ES-I3 (cell line): ENCODE measurements around the gene EPHB1.

Experiments
- H3K36me3 ChIP-seq: 2 replicates; pipeline ENCODE4 v1.6.1; 2013; ENCODE audit warnings: mild to moderate bottlenecking, low read length, control low read depth, moderate library complexity; ENCODE audit not compliant: insufficient read depth
- H3K4me1 ChIP-seq: 2 replicates; pipeline ENCODE4 v1.6.1; 2013; ENCODE audit warnings: mild to moderate bottlenecking, control low read depth, low read length; ENCODE audit not compliant: insufficient read depth
- H3K9ac ChIP-seq: 2 replicates; pipeline ENCODE4 v1.6.1; 2013; ENCODE audit warnings: low read depth, mild to moderate bottlenecking, low read length, moderate library complexity
- H3K9me3 ChIP-seq: 2 replicates; pipeline ENCODE4 v1.6.1; 2013; ENCODE audit warnings: mild to moderate bottlenecking, low read length, moderate library complexity; ENCODE audit not compliant: control insufficient read depth, insufficient read depth

The EPHB1 gene

GRCh38 chr3:134922866-134923265 lies 127.8 kb downstream of the EPHB1 start:
- no peaks in the 10 kb centered on the region for H3K4me1 ChIP-seq
- no peaks in the 10 kb centered on the region for H3K9me3 ChIP-seq
- no peaks in the 10 kb centered on the region for H3K36me3 ChIP-seq
- no peak overlapping the region for H3K9ac ChIP-seq

- Histone ChIP-seq H3K9ac (no peak overlapping the region), H3K4me1 (no peaks in the 10 kb centered on the region), H3K9me3 (no peaks in the 10 kb centered on the region), H3K36me3 (no peaks in the 10 kb centered on the region)
Measured at GRCh38 chr3:134923286-134923685, 128.2 kb downstream of the EPHB1 start.

- peaks cover 11% of the 10 kb centered on the region; the same call in 1 of the 2 replicates for H3K4me1 ChIP-seq
- H3K9me3 ChIP-seq = no peaks in the 10 kb centered on the region
- H3K9ac ChIP-seq = no peak overlapping the region
- no peaks in the 10 kb centered on the region for H3K36me3 ChIP-seq
Measured at GRCh38 chr3:134927599-134927998, 132.5 kb downstream of the EPHB1 start.

GRCh38 chr3:134928392-134928791 lies 133.3 kb downstream of the EPHB1 start:
- Histone ChIP-seq H3K36me3 (no peaks in the 10 kb centered on the region), H3K4me1 (peaks cover 11% of the 10 kb centered on the region; the same call in 1 of the 2 replicates), H3K9ac (no peak overlapping the region), H3K9me3 (no peaks in the 10 kb centered on the region)

- Histone ChIP-seq H3K4me1 (peaks cover 11% of the 10 kb centered on the region; the same call in 1 of the 2 replicates), H3K36me3 (no peaks in the 10 kb centered on the region), H3K9ac (no peak overlapping the region), H3K9me3 (no peaks in the 10 kb centered on the region)
Measured at GRCh38 chr3:134928819-134929218, 133.8 kb downstream of the EPHB1 start.

- Histone ChIP-seq H3K36me3 (no peaks in the 10 kb centered on the region), H3K9ac (no peak overlapping the region), H3K4me1 (peaks cover 11% of the 10 kb centered on the region; the same call in 1 of the 2 replicates), H3K9me3 (no peaks in the 10 kb centered on the region)
Measured at GRCh38 chr3:134929976-134930375, 134.9 kb downstream of the EPHB1 start.

GRCh38 chr3:134931045-134931785 lies 136.2 kb downstream of the EPHB1 start:
- Histone ChIP-seq H3K4me1 (peaks cover 11% of the 10 kb centered on the region; the same call in 1 of the 2 replicates), H3K36me3 (no peaks in the 10 kb centered on the region), H3K9ac (no peak overlapping the region), H3K9me3 (no peaks in the 10 kb centered on the region)

GRCh38 chr3:134932035-134932434 lies 137.0 kb downstream of the EPHB1 start:
- Histone ChIP-seq H3K9ac (no peak overlapping the region), H3K36me3 (no peaks in the 10 kb centered on the region), H3K9me3 (no peaks in the 10 kb centered on the region), H3K4me1 (peaks cover 11% of the 10 kb centered on the region; the same call in 1 of the 2 replicates)

- H3K9me3 ChIP-seq = no peaks in the 10 kb centered on the region
- H3K36me3 ChIP-seq = no peaks in the 10 kb centered on the region
- peaks cover 24% of the 10 kb centered on the region for H3K4me1 ChIP-seq
- no peak overlapping the region for H3K9ac ChIP-seq
Measured at GRCh38 chr3:134933997-134934396, 138.9 kb downstream of the EPHB1 start.

GRCh38 chr3:134934933-134935332 lies 139.9 kb downstream of the EPHB1 start:
- H3K36me3 ChIP-seq = no peaks in the 10 kb centered on the region
- H3K9me3 ChIP-seq = no peaks in the 10 kb centered on the region
- H3K4me1 ChIP-seq = peaks cover 24% of the 10 kb centered on the region
- H3K9ac ChIP-seq = no peak overlapping the region

GRCh38 chr3:134937256-134938028 lies 142.4 kb downstream of the EPHB1 start:
- no peaks in the 10 kb centered on the region for H3K9me3 ChIP-seq
- peaks cover 13% of the 10 kb centered on the region for H3K4me1 ChIP-seq
- H3K9ac ChIP-seq = no peak overlapping the region
- no peaks in the 10 kb centered on the region for H3K36me3 ChIP-seq

- Histone ChIP-seq H3K4me1 (peaks cover 13% of the 10 kb centered on the region), H3K9ac (no peak overlapping the region), H3K9me3 (no peaks in the 10 kb centered on the region), H3K36me3 (no peaks in the 10 kb centered on the region)
Measured at GRCh38 chr3:134938029-134938525, 143.0 kb downstream of the EPHB1 start.

- Histone ChIP-seq H3K36me3 (no peaks in the 10 kb centered on the region), H3K9ac (no peak overlapping the region), H3K4me1 (peaks cover 13% of the 10 kb centered on the region), H3K9me3 (no peaks in the 10 kb centered on the region)
Measured at GRCh38 chr3:134939978-134940377, 144.9 kb downstream of the EPHB1 start.

GRCh38 chr3:134941820-134942219 lies 146.8 kb downstream of the EPHB1 start:
- H3K36me3 ChIP-seq = no peaks in the 10 kb centered on the region

GRCh38 chr3:134944429-134944828 lies 149.4 kb downstream of the EPHB1 start:
- no peaks in the 10 kb centered on the region for H3K36me3 ChIP-seq

More at GRCh38 chr3:134941820-134942219, 146.8 kb downstream of the EPHB1 start:
- H3K4me1 ChIP-seq = peaks cover 13% of the 10 kb centered on the region
- H3K9ac ChIP-seq = no peak overlapping the region
- H3K9me3 ChIP-seq = no peaks in the 10 kb centered on the region

More at GRCh38 chr3:134944429-134944828, 149.4 kb downstream of the EPHB1 start:
- H3K4me1 ChIP-seq = no peaks in the 10 kb centered on the region
- H3K9me3 ChIP-seq = no peaks in the 10 kb centered on the region
- no peak overlapping the region for H3K9ac ChIP-seq
